NCI-H226 (cell line): Measurements from ENCODE around the gene ATR.

Experiments
- DNase-seq: peaks from one replicate; pipeline ENCODE4 v3.0.0-alpha.2; 2015

The ATR gene

DNA sequence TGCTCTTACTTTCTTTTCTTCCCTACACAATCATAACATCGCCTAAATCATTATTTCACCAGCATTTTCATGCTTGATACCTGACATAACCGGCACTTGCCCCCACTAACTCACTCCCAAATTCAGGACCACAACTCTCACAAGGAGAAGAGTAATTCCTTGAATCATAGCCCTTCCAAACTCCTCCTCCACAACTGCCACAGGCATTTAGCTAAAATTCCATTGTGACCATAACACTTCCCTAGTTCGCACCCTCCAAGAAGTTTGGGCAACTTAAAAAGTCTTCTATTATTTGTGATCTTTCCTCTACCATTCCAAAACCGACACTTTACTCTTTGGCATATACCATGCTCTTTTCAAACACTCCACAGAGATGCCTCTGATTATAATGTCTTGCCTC is 71.3 kb downstream of the ATR start:
- DNase-seq = no peak

DNA sequence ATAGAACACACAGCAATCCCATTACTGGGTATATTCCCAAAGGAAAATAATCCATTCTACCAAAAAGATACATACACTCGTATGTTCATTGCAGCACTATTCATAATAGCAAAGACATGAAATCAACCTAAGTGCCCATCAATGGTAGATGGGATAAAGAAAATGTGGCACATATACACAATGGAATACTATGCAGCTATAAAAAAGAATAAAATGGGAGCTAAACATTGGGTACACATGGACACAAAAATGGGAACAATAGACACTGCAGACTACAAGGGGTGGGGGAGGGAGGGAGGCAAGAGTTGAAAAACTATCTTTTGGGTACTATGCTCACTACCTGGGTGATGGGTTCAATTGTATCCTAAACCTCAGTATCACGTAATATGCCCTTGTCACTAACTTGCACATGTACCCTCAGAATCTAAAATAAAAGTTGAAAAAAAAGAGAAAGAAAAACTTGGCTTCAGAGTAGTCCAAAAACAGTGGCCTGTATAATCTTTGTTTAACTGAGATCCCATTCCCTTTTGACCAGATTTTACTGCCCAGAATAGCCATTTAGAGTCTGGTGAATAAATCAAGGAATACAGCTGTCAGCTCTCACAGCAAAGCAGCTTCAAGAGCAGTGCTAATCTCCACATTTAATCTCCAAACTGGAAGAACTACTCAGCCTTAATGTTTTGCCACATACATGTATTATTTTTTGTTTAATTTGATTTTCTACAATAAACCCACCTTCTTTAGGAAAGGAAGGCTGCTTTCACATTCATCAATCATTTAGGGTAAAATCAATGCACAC is 76.1 kb downstream of the ATR start:
- DNase-seq = no peak

GRCh38 chr3:142501004-142501926 is 77.3 kb downstream of the ATR start:
- DNase-seq = peak; percentile 47

DNA sequence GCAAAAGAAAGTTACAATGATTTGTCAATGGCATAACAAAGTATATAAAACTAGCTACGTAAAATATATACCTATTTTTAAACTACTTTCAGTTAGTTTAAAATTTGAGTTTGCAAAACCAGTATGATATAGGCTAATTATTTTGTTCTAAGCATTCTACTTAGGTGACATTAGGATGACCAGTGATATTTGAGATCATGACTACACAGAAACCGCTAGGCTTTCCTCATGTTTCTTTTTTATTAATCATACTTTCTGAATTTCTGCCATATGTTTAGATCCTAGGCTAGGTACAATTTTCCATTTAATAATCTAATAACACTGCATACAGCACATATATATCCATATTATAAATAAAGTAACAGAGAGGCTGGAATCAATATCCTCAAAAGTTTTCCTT is 78.3 kb downstream of the ATR start:
- no peak for DNase-seq

DNA sequence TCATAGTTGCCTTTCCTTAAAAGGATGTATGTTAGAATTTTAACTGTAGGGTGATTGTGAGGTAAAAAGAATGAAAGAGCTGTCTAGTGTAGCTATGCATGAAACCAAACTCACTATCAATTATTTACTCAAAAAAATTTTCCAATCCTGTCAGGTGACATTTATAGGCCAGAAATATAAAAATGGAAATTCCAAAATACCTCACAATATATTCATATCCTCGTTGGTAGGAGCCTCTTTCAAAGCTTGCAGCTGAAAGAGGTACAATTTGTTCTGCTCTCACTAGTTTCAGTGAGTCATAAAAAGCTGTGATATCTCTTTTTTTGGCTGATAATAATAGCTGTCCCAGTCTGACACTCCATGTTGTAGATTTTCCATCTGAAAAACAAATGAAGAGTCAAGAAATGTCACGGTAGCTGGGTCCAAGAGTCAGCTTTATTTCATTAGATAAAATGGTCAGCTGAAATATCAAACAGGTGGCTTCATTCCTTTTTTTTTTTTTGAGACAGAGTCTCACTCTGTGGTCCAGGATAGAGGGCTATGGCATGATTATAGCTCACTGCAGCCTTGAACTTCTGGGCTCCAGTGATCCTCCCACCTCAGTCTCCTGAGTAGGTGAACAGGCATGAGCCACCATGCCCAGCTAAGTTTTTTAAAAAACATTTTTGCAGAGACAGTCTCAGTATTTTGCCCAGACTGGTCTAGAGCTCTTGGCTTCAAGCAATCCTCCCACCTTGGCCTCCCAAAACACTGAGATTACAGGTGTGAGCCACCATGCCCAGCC is 79.9 kb downstream of the ATR start:
- DNase-seq = no peak

DNA sequence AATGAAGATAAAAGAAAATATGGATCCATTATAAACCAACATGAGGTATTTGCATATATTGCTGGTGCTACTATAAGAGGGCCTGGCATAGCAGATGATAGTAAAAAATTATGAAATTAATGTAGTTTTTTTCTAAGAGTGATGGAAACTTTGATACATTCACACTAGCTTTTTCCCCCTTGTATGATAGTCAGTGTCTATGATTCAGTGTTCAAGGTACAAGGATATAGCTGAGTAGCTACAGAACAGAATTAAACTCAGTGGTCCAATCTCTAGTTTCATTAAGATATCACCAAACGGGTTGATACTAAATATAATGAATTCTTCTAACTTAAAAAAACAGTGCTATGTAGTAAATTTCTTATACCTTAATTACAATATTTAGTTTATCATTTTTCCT is 80.8 kb downstream of the ATR start:
- DNase-seq = no peak

DNA sequence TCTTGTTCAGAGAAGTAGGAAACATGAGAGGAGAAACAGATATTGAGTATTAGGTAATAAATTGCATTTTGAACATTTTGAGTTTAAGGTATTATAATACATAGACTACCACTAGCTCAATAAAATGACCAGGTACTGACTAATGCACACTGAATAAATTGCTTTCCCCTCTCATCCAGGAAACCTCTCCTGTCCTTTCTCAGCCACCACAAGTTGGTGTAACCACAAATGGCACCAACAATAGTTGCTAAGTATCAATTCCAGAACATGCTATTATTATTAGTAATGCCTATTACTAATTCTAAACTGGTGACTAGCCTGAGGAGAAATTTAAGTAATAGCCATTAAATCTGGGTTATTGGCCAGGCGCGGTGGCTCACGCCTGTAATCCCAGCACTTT is 83.4 kb downstream of the ATR start:
- no peak for DNase-seq

- DNase-seq = no peak
Observed at GRCh38 chr3:142492184-142492583, 86.3 kb downstream of the ATR start.

- no peak for DNase-seq
Observed at GRCh38 chr3:142489572-142490323, 88.8 kb downstream of the ATR start.

DNA sequence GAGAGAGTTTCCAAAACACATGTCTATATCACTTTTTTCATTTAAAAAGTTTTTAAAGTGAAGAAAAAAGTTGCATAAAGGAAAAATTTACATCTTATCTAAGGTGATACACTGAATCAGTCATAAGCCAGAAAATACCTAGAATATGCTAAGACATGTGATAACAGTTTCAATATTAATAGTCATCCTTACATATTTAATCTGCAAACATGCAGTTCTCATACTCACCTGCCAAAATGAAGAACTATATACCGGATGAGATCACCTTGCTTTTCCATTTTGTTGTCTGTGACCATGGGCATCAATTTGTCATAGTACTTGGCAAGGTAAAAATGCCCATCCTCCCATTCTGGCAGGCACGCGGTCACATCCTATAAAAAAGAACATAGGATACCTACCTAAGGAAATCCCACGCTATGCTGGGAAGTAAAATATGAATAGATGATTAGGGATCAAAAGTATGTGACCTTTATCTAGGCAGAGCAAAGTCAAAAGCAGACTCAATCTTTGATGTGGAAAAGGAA is 93.6 kb downstream of the ATR start:
- no peak for DNase-seq

DNA sequence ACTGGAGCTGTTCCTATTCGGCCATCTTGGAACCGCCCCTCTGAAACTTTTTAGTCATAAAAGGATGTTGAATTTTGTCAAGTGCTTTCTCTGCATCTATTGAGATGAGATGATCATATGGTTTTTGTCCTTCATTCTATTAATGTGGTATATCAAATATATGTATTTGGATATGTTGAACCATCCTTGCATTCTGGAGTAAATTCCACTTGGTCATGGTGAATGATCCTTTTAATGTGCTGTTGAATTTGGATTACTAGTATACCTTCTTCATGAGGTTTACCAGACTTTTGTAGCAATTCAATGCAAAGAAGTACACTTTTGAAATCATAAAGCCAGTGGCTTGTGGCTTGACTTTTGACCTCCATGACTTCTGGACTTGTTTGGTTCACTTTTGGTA is 97.3 kb downstream of the ATR start:
- DNase-seq = no peak

DNA sequence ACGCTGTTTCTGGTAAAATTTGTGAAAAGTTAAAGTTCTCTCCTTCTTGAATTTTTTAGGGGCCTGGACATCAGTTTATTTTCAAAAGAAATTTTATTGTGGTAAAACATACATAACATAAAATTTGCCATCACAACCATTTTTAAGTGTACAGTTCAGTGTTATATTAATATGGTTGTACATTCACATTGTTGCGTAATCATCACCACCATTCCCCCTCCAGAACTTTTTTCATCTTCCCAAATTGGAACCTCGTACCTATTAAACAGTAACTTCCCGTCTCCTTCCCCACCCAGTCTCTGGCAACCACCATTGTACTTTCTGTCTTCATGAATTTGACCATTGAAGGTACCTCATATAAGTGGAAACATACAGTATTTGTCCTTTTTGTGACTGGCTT is 107.7 kb downstream of the ATR start:
- no peak for DNase-seq

- no peak for DNase-seq
Observed at GRCh38 chr3:142468456-142468855, 110.1 kb downstream of the ATR start.

- no peak for DNase-seq
Observed at GRCh38 chr3:142467768-142468167, 110.8 kb downstream of the ATR start.

- no peak for DNase-seq
Observed at GRCh38 chr3:142460689-142461088, 117.8 kb downstream of the ATR start.

- DNase-seq = no peak
Observed at GRCh38 chr3:142459929-142460328, 118.6 kb downstream of the ATR start.

DNA sequence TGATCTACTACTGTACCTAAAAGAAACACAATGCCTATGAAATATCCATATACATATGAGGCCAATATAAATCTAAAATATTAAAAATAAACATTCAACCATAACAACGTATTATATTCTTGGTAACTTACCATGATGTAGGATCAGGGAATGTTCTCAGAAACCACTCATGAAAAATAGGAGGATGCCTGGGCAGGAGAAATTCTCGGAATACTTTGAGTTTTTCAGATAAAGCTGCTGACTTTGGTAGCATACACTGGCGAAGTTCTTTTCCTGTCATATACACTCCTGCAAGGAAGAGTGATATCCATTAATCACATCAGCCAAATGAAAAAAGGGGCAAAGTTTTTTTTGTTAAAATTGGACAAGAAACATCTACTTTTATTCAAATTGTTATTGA is 119.4 kb downstream of the ATR start:
- no peak for DNase-seq

GRCh38 chr3:142450881-142451280 is 127.7 kb downstream of the ATR start:
- DNase-seq = no peak

- no peak for DNase-seq
Observed at GRCh38 chr3:142450189-142450588, 128.3 kb downstream of the ATR start.

- peak; percentile 95 for DNase-seq
Observed at GRCh38 chr3:142447852-142448823, 130.4 kb downstream of the ATR start, which contains the start of gene XRN1. XRN1 (minus strand) TSS chr3:142448037; CDS start chr3:142447944, 93 bp downstream.

DNA sequence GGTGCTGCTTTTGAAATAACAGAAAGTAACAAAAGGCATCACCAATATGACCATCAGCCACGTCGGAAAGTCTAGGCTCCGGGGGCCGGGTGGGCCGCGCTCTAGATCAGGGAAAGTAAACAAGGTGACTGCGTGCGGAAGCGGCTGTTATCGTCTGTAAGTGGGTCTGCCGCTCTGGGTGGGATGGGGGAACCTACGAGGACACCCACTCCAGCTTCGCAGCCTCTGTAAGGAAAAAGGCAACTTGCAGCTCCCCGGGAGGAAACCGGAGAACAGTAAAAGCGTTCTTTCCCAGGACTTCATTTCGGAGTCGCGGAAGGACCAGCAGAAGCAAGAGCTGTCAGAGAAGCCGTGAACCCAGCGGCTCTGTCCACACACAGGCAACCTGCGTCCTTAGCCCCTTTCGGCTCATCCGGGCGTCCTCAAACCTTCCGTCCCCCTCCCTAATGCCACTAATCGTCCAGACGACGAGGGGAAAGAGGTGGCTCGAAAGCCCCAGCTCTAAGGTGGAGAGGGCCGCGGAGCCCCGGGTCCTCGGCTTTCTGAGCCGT is 131.2 kb downstream of the ATR start:
- peak; percentile 13 for DNase-seq
